Measurements from ENCODE around the gene POLR3C. TPM values are rescaled to one million over a fixed set of nuclear protein-coding genes. Genes with fewer than 3 reads are reported as not detected.
A peak's percentile ranks its signal among the peaks of the same experiment; 100 is the strongest.

The POLR3C gene
- total RNA-seq, 1 experiment from 2014 or later = 56.4 TPM

GRCh38 chr1:145871994-145872924 lies 48.3 kb downstream of the POLR3C start:
- no peak for DNase-seq (ENCODE audit: low read depth)

- DNase-seq (ENCODE audit: low read depth) = no peak
Observed at GRCh38 chr1:145874646-145875045, 50.6 kb downstream of the POLR3C start.

GRCh38 chr1:145877923-145878486 lies 54.0 kb downstream of the POLR3C start:
- no peak for DNase-seq (ENCODE audit: low read depth)

- no peak for DNase-seq (ENCODE audit: low read depth)
Observed at GRCh38 chr1:145878724-145879123, 54.7 kb downstream of the POLR3C start.

DNA sequence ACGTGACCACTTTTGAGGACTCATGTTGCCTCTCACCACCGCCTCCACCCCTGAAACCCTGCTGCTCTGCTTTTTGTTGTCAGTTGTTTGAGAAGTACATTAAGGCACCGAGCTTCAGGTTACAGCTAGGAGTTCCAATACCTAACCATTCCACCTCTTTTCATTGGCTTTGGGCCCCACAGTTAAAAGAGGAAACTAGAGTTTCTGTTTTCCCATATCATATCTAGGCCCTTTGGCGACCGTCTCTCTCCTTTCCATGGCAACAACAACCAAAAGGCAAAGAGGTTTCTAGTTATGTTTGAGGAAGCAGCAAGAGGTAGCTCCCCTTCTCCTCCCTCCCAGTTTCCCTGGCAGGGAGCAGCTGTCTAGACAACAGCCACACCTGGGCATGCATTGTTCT lies 55.8 kb downstream of the POLR3C start:
- DNase-seq (ENCODE audit: low read depth) = no peak

- DNase-seq (ENCODE audit: low read depth) = peak; percentile 76
Observed at GRCh38 chr1:145884675-145885074, 60.7 kb downstream of the POLR3C start.

DNA sequence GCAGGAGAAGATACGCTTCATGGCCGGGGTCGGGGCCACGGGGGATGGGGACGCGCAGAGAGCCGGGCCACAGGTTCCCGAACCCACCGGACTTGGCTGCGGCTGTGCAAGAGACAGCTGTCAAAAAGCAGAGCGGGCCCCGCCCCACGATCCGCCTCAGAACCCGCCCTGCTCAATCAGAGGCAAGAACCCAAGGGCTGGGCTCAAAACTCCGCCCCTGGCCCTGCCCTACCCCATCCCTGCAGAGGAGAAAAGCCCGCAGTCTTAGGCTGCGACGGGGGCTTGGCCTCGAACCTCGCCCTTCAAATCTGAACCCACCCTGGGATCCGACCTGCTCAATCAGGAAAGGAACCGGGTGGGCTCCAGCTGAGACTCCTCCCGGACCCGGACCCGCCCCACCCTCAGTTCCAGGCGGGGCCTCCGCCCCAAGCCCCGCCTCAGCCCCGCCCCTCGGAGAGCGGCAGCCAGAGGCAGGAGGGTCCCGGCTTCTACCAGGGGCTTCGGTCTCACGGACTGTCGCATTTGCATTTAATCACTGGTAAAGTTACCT lies 61.8 kb downstream of the POLR3C start, which contains the start of gene ANKRD35:
ANKRD35 (minus strand) TSS at position 129 of the 550 bp plus-strand sequence; CDS start at position 21, 108 bp downstream.
- DNase-seq (ENCODE audit: low read depth) = peak; percentile 70

GRCh38 chr1:145886390-145886789 lies 62.4 kb downstream of the POLR3C start:
- no peak for DNase-seq (ENCODE audit: low read depth)

- no peak for DNase-seq (ENCODE audit: low read depth)
Observed at GRCh38 chr1:145886816-145887215, 62.8 kb downstream of the POLR3C start.

DNA sequence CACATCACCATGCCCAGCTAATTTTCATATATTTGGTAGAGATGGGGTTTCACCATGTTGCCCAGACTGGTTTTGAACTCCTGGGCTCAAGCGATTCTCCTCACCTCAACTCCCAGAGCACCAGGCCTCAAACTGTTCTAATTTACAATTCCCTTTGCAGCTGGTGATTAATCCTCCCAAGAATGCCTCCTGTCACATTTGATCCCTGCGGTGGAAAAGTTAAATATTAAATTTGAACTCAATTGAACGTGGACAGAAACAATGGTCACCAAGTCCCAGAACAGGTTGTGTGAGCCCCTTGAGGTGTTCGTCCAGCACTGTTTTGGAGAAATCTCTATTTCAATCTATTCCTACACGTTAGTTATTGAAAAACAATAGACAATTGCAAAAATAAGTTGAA lies 63.6 kb downstream of the POLR3C start:
- no peak for DNase-seq (ENCODE audit: low read depth)

DNA sequence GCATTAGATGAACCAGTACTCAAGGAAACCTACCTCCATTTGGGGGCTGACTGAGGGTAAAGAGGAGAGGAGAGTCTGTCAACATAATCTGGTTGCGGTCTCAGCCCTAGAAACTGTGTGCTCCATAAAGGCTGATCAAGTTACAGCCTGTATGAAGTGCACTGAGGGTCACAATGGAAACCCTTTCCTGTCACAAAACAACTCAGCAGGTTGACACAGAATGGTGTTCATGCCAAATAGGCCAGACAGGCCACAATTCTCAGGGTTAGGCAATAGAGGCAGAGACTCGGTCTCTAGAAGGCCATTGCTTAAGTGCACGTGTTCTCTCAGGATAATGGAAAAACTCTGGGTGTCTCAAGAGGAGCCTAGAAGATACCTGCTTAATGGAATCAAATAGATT lies 65.7 kb downstream of the POLR3C start:
- no peak for DNase-seq (ENCODE audit: low read depth)

DNA sequence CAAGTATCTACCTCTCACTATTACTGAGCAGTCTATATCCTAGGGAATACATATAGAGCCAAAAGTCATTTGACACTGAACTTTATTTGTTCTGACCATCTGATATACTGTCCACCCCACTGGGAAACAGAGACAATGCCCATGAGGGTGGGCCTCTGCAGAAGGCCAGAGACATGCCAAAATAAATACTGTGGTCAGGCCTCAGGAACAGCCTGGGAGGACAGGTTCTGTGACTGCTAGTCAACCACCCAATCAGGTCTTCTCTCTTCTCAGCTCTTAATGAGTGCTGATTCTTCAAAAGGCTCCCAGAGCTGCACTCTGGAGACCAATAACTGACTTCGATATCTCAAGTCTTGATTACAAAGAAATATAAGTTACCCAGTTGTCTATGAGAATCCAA lies 67.1 kb downstream of the POLR3C start:
- DNase-seq (ENCODE audit: low read depth) = peak; percentile 70

GRCh38 chr1:145891587-145892485 lies 67.8 kb downstream of the POLR3C start:
- DNase-seq (ENCODE audit: low read depth) = peak; percentile 100

GRCh38 chr1:145892486-145893087 lies 68.6 kb downstream of the POLR3C start:
- DNase-seq (ENCODE audit: low read depth) = no peak

DNA sequence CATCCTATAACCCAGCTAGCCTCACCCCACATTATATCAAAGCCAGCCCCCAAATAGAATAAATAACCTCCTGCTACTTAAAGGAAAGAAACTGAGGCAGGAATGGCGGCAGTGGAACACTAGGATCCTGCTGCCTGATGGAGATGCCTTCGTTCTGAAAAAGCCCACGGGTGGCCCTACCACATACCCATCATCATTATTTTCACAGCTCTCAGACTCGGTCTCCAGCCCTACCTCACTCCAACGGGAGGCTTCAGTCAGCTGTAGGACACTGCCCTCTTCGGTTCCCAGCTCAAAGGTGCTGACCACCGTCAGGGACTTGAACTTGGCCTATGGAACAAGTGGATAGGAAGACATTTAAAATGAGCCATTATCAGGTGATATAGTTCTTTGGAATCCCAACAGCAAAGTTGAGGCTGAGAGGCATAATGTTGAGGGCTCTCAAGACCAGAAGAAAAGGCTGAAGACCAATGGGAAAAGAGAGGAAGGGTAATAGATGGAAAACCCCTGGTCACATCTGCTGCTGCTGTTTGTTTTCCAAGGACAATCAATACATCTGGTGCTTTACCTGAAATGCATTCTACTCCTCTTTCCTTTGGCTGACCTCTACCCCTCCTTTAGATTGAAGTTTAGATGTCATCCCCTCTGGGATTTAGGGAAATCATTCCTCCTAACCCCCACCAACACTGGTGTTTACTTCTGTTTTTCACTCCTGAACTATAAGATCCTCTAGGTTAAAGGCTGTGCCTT lies 69.5 kb downstream of the POLR3C start:
- DNase-seq (ENCODE audit: low read depth) = no peak

Small RNA genes lying within 50 kb of the gene (small RNA-seq; reads per million reads assigned to genes)
- gene MIR6736 = not detected

Other genes starting within 250 kb of the POLR3C start
- gene GPR89A, start 216.2 kb upstream of the POLR3C start, total RNA-seq (2014; rRNA removed; shearing (Covaris generic)) = 10.5 and 19.0 TPM in 2 replicates
- not detected in 2 replicates for gene PDZK1, start 116.8 kb upstream of the POLR3C start, total RNA-seq (2014; rRNA removed; shearing (Covaris generic))
- not detected in 2 replicates for gene CD160, start 104.7 kb upstream of the POLR3C start, total RNA-seq (2014; rRNA removed; shearing (Covaris generic))
- 7.5 and 9.3 TPM in 2 replicates for gene RNF115, start 105 bp upstream of the POLR3C start, total RNA-seq (2014; rRNA removed; shearing (Covaris generic))
- gene NUDT17, start 21.4 kb downstream of the POLR3C start, total RNA-seq (2014; rRNA removed; shearing (Covaris generic)) = 5.8 and 7.2 TPM in 2 replicates
- 11.7 and 19.8 TPM in 2 replicates for gene PIAS3, start 34.9 kb downstream of the POLR3C start, total RNA-seq (2014; rRNA removed; shearing (Covaris generic))
- 0.08 TPM in 1 of 2 replicates, not detected in the other for gene ANKRD35, start 61.7 kb downstream of the POLR3C start, total RNA-seq (2014; rRNA removed; shearing (Covaris generic))
- gene ITGA10, start 85.8 kb downstream of the POLR3C start, total RNA-seq (2014; rRNA removed; shearing (Covaris generic)) = 9.1 and 9.4 TPM in 2 replicates
- 17.8 and 21.8 TPM in 2 replicates for gene PEX11B, start 94.5 kb downstream of the POLR3C start, total RNA-seq (2014; rRNA removed; shearing (Covaris generic))
- 174 and 199 TPM in 2 replicates for gene RBM8A, start 103.3 kb downstream of the POLR3C start, total RNA-seq (2014; rRNA removed; shearing (Covaris generic))
- 16.3 and 24.7 TPM in 2 replicates for gene LIX1L, start 133.8 kb downstream of the POLR3C start, total RNA-seq (2014; rRNA removed; shearing (Covaris generic))
- gene ANKRD34A, start 140.4 kb downstream of the POLR3C start, total RNA-seq (2014; rRNA removed; shearing (Covaris generic)) = 0.94 and 1.1 TPM in 2 replicates
- gene POLR3GL, start 140.5 kb downstream of the POLR3C start, total RNA-seq (2014; rRNA removed; shearing (Covaris generic)) = 6.6 and 8.3 TPM in 2 replicates
- gene TXNIP, start 172.4 kb downstream of the POLR3C start, total RNA-seq (2014; rRNA removed; shearing (Covaris generic)) = 10.4 and 11.9 TPM in 2 replicates
- gene HJV, start 197.5 kb downstream of the POLR3C start, total RNA-seq (2014; rRNA removed; shearing (Covaris generic)) = not detected in 2 replicates

Data from HT1080 (cell line).